GM12891 (cell line): Measurements from ENCODE around the gene PRKCE.

Experiments
- DNase-seq: peaks from one replicate; pipeline ENCODE4 v3.0.0; 2011; ENCODE audit warnings: low spot score; ENCODE audit not compliant: insufficient read length
- FAIRE-seq: peaks from 2 replicates; lab custom pipeline; 2011; peaks lifted over from hg19 to GRCh38; lab: Jason Lieb, UNC
- PAX5 ChIP-seq: IDR thresholded peaks from 2 replicates; pipeline ENCODE4 v1.6.1; 2011; ENCODE audit warnings: low read length, moderate library complexity, mild to moderate bottlenecking; ENCODE audit not compliant: insufficient read depth, severe bottlenecking
- POLR2A ChIP-seq: IDR thresholded peaks from 2 replicates; pipeline ENCODE4 v1.6.1; 2011; ENCODE audit warnings: low read depth, low read length, control low read depth
- POLR2AphosphoS5 ChIP-seq: IDR thresholded peaks from 2 replicates; pipeline ENCODE4 v1.6.1; 2011; ENCODE audit warnings: low read depth, low read length, control low read depth
- POU2F2 ChIP-seq: IDR thresholded peaks from 2 replicates; pipeline ENCODE4 v1.6.1; 2011; ENCODE audit warnings: low read depth, mild to moderate bottlenecking, control low read depth, low read length, moderate library complexity
- SPI1 ChIP-seq: IDR thresholded peaks from 2 replicates; pipeline ENCODE4 v1.6.1; 2011; ENCODE audit warnings: low read depth, low read length, control low read depth
- TAF1 ChIP-seq: IDR thresholded peaks from 2 replicates; pipeline ENCODE4 v1.6.1; 2011; ENCODE audit warnings: low read depth, low read length, control low read depth

Gene PRKCE

DNA sequence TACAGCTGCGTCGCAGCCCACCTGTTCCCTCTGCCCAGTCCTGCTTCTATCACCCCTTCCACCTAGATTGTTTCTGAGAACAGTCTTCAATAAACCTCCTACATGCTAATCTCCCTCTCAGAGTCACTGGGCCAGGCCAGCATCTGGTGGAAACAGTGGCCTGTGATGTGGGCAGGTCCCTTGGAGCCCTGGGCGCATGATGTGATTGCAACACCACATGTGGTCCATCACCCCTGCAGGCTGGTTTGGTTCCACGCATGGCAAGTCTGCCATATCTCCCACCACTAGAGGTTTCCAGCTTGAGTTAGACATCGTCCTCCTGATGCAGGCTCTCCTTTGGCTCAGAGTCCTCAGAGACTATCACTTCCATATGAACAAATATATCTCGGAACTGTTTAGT, 83.5 kb downstream of the PRKCE start:
- no peak for DNase-seq
- FAIRE-seq = no peak
- no peak for TF ChIP-seq POU2F2
- TF ChIP-seq POLR2A = no peak
- no peak for TF ChIP-seq TAF1
- no peak for TF ChIP-seq PAX5
- TF ChIP-seq POLR2AphosphoS5 = no peak
- TF ChIP-seq SPI1 = no peak

GRCh38 chr2:45736757-45737704, 85.6 kb downstream of the PRKCE start:
- FAIRE-seq = no peak
- DNase-seq = no peak
- TF ChIP-seq SPI1 (no peak), POU2F2 (no peak), POLR2A (no peak), TAF1 (no peak)

DNA sequence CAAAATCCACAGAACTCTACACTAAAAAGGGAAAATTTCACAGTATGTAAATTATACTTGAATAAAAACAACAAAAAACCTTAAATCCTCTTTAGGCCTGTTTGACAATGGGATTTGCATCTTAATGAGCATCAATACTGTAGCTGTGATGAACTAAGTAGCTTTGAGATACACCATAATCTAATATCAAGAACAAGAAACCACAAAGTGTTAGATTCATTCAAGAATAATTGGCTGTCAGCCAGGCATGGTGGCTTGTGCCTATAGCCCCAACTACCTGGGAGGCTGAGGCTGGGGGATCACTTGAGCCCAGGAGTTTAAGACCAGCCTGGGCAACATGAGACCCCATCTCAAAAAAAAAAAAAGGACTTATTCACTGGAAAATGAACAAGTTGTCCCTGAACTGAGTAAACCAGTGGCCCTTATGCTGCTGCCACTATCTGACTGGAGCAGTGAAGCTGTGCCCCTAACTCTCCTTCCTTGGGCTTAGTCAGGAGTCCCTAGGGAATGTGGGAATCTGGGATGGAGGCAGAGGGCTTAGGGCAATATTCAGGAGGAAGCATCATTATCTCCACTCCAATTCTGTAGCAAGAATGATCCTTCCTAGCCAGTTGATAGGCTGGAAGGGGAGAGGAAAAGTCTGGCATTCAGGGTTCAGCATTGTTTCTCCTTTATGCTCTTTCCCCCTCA, 88.5 kb downstream of the PRKCE start:
- FAIRE-seq (peak; percentile 69), DNase-seq (no peak)
- no peak for TF ChIP-seq TAF1
- TF ChIP-seq SPI1 = no peak
- TF ChIP-seq POU2F2 = no peak
- TF ChIP-seq PAX5 = no peak
- no peak for TF ChIP-seq POLR2A
- TF ChIP-seq POLR2AphosphoS5 = no peak

- TF ChIP-seq POU2F2 (no peak), TAF1 (no peak)
- no peak for DNase-seq
- FAIRE-seq = peak; percentile 54
These were observed 89.8 kb downstream of the PRKCE start for GRCh38 chr2:45741161-45741850.

DNA sequence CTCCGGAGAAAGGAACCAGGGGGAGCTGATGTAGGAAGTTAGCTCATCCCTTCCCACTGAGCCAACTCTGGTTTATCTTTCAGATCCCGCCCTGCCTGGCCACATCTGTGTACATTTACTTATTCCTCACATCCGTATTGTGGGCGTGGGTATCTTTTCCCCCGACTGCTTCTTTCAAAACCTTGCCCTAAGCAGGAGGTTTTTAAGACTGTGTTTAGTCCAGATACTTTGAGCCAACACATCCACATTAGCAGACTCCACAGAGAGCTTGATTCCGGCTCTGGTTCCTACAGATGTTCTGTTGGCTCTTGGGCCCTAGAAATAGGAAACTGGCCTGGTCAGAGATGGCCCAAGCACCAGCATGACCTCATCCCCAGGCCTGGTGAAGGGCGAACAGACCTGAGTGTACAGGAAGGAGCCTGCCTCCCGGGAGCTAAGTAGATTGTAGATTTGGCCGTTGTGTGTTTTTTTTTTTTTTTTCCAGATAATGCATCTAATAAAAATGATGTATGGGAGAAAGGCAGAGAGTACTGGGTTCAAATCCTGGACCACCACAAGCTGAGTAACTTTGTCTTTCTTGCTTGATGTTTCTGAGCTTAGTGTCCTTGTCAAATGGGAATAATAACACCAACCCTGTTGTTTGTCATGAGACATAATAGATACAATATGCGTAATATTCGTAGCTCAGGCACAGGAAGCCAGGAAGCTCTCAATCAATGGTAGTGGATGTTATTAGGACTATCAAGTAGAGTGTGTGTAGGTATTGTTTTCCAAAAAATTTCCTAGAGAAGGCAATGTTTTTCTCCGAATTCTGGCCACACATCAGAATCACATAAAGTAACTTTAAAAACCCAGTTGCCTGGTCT, 92.3 kb downstream of the PRKCE start:
- DNase-seq (no peak), FAIRE-seq (no peak)
- TF ChIP-seq POLR2A = no peak

DNA sequence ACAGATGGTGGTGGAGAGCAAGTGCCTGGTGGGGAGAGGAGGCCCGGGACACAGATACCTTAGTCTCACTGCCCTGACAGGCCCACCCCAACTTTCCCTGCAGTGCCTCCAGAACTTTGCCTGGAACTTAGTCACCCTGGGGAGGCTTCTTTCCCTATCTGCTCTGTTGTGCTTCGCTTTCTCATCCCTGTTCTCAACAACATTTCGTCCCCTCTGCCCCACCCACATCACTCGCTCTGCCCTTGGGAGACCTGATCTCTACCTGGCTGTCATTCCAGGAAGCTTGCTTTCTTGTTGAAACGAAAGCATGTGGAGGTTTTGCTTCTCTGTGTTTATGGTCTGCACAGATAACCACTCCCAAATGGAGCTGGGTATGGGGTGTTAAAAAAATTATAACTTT, 93.8 kb downstream of the PRKCE start:
- FAIRE-seq = no peak
- no peak for DNase-seq
- TF ChIP-seq TAF1 (no peak), PAX5 (no peak), SPI1 (no peak), POLR2AphosphoS5 (no peak), POLR2A (no peak), POU2F2 (no peak)

GRCh38 chr2:45746888-45747287, 95.4 kb downstream of the PRKCE start:
- DNase-seq (no peak), FAIRE-seq (peak; percentile 71)
- TF ChIP-seq TAF1 (no peak), POU2F2 (no peak), POLR2AphosphoS5 (no peak), SPI1 (no peak), POLR2A (no peak), PAX5 (no peak)

GRCh38 chr2:45747363-45747762, 95.9 kb downstream of the PRKCE start:
- TF ChIP-seq POLR2A (no peak), POU2F2 (no peak), POLR2AphosphoS5 (no peak), SPI1 (no peak), TAF1 (no peak), PAX5 (no peak)
- no peak for DNase-seq
- no peak for FAIRE-seq

GRCh38 chr2:45748239-45748638, 96.8 kb downstream of the PRKCE start:
- DNase-seq (no peak), FAIRE-seq (no peak)
- no peak for TF ChIP-seq POU2F2
- no peak for TF ChIP-seq TAF1
- TF ChIP-seq SPI1 = no peak
- TF ChIP-seq POLR2AphosphoS5 = no peak

DNA sequence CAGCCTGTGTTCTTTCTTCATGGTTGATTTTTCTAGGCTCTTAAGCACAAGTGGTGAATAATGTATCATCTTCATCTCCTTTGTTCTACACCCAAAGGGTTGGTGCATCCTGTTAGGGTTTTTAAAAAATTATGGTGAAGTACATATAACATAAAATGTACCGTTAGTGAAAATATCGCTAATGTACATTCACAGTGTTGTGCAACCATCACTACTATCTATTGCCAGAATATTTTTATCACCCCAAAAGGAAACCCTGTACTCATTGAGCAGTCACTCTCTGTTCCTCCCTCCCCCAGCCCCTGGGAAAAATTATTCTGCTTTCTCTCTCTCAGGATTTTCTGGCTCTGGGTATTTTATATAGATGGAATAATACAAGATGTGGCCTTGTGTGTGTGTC, 98.5 kb downstream of the PRKCE start:
- no peak for DNase-seq
- TF ChIP-seq POU2F2 (no peak), POLR2A (no peak), PAX5 (no peak), POLR2AphosphoS5 (no peak), TAF1 (no peak), SPI1 (no peak)
- no peak for FAIRE-seq
